Activated CD8-positive, alpha-beta memory T cell treated with anti-CD3 and anti-CD28 coated beads, Interleukin-2, amount 50 U/mL, for 24 hours (primary cell): ENCODE measurements around the gene SPOCK2.
"Not testable (repeated sequence)": the region's sequence is repeated elsewhere in the genome, so short reads cannot be mapped to it uniquely, and the experiment has no call there.

Source experiments
- DNase-seq: peaks from one replicate; pipeline ENCODE4 v3.0.0-alpha.2; 2020; ENCODE audit errors: extremely low read depth

Gene SPOCK2

GRCh38 chr10:72056932-72057751 is 31.2 kb downstream of the SPOCK2 start:
- DNase-seq = no peak

- no peak for DNase-seq
Observed at GRCh38 chr10:72056113-72056512, 32.2 kb downstream of the SPOCK2 start.

- no peak for DNase-seq
Observed at GRCh38 chr10:72053690-72054089, 34.7 kb downstream of the SPOCK2 start.

GRCh38 chr10:72050873-72051272 is 37.5 kb downstream of the SPOCK2 start:
- DNase-seq = no peak

GRCh38 chr10:72049969-72050781 is 38.2 kb downstream of the SPOCK2 start:
- no peak for DNase-seq

GRCh38 chr10:72049472-72049871 is 38.9 kb downstream of the SPOCK2 start:
- no peak for DNase-seq

GRCh38 chr10:72048450-72049124 is 39.8 kb downstream of the SPOCK2 start:
- peak; percentile 83 for DNase-seq

- DNase-seq = no peak
Observed at GRCh38 chr10:72045586-72045985, 42.8 kb downstream of the SPOCK2 start.

- no peak for DNase-seq
Observed at GRCh38 chr10:72044417-72045041, 43.8 kb downstream of the SPOCK2 start.

GRCh38 chr10:72043016-72043834 is 45.1 kb downstream of the SPOCK2 start:
- no peak for DNase-seq

GRCh38 chr10:72041491-72041890 is 46.9 kb downstream of the SPOCK2 start:
- no peak for DNase-seq

- DNase-seq = no peak
Observed at GRCh38 chr10:72039377-72039776, 49.0 kb downstream of the SPOCK2 start.

GRCh38 chr10:72038458-72039001 is 49.8 kb downstream of the SPOCK2 start:
- no peak for DNase-seq

- DNase-seq = no peak
Observed at GRCh38 chr10:72037811-72038210, 50.5 kb downstream of the SPOCK2 start.

GRCh38 chr10:72037266-72037665 is 51.1 kb downstream of the SPOCK2 start:
- DNase-seq = no peak

- DNase-seq = no peak
Observed at GRCh38 chr10:72035252-72035887, 53.0 kb downstream of the SPOCK2 start.

- DNase-seq = no peak
Observed at GRCh38 chr10:72034761-72035160, 53.6 kb downstream of the SPOCK2 start.

GRCh38 chr10:72034040-72034499 is 54.3 kb downstream of the SPOCK2 start:
- DNase-seq = no peak

GRCh38 chr10:72032409-72033162 is 55.8 kb downstream of the SPOCK2 start:
- not testable (repeated sequence) for DNase-seq
